HG02623 (cell line): ENCODE results near the gene PTPRN2.
"Not testable (repeated sequence)": the region's sequence is repeated elsewhere in the genome, so short reads cannot be mapped to it uniquely, and the experiment has no call there.

Experiments used
- ATAC-seq: cut with Tn5 transposase; IDR thresholded peaks from one replicate; pipeline ENCODE4 v1.9.1; 2021; ENCODE audit warnings: moderate library complexity; ENCODE audit not compliant: unreplicated experiment

Gene PTPRN2

GRCh38 chr7:157565981-157566630 lies 1021.5 kb downstream of the PTPRN2 start:
- ATAC-seq = no peak

- ATAC-seq = no peak
Observed at GRCh38 chr7:157565201-157565626, 1022.4 kb downstream of the PTPRN2 start.

- ATAC-seq = no peak
Observed at GRCh38 chr7:157564517-157565177, 1023.0 kb downstream of the PTPRN2 start.

GRCh38 chr7:157563467-157564135 lies 1024.0 kb downstream of the PTPRN2 start:
- ATAC-seq = not testable (repeated sequence)

GRCh38 chr7:157562522-157563398 lies 1024.9 kb downstream of the PTPRN2 start:
- not testable (repeated sequence) for ATAC-seq

GRCh38 chr7:157561816-157562410 lies 1025.7 kb downstream of the PTPRN2 start:
- no peak for ATAC-seq

- ATAC-seq = no peak
Observed at GRCh38 chr7:157561523-157561785, 1026.2 kb downstream of the PTPRN2 start.

GRCh38 chr7:157560710-157561522 lies 1026.7 kb downstream of the PTPRN2 start:
- ATAC-seq = no peak

- no peak for ATAC-seq
Observed at GRCh38 chr7:157560258-157560654, 1027.4 kb downstream of the PTPRN2 start.

GRCh38 chr7:157559596-157560257 lies 1027.9 kb downstream of the PTPRN2 start:
- no peak for ATAC-seq

GRCh38 chr7:157558875-157559595 lies 1028.6 kb downstream of the PTPRN2 start:
- ATAC-seq = no peak

- ATAC-seq = no peak
Observed at GRCh38 chr7:157558516-157558874, 1029.1 kb downstream of the PTPRN2 start.

GRCh38 chr7:157558061-157558460 lies 1029.6 kb downstream of the PTPRN2 start:
- ATAC-seq = no peak

- ATAC-seq = no peak
Observed at GRCh38 chr7:157557263-157557662, 1030.4 kb downstream of the PTPRN2 start.

GRCh38 chr7:157556642-157556944 lies 1031.0 kb downstream of the PTPRN2 start:
- ATAC-seq = no peak

GRCh38 chr7:157555944-157556641 lies 1031.5 kb downstream of the PTPRN2 start:
- no peak for ATAC-seq

- ATAC-seq = no peak
Observed at GRCh38 chr7:157555313-157555712, 1032.3 kb downstream of the PTPRN2 start.

- ATAC-seq = no peak
Observed at GRCh38 chr7:157554393-157555238, 1033.0 kb downstream of the PTPRN2 start.
